HepG2 (cell line): Measurements from ENCODE around the gene ZNF652.

ENCODE experiments used
- EZH2 ChIP-seq: conservative IDR thresholded peaks from 2 replicates; pipeline ENCODE4 v1.6.1; 2012; ENCODE audit warnings: mild to moderate bottlenecking, low read depth, low read length, moderate library complexity
- SOX6 ChIP-seq, 2 experiments: fragments of 450-650 bp in 1 of 2; sonication (generic) in 1 of 2; formaldehyde crosslinking in 1 of 2; IDR thresholded peaks; 2 replicates each; pipeline versions ENCODE4 v1.4.0 to v1.6.1; 2017 to 2020; ENCODE audit warnings: antibody characterized with exemption in 1 of 2, mild to moderate bottlenecking in 1 of 2, missing genetic modification reagents in 1 of 2

DNA sequence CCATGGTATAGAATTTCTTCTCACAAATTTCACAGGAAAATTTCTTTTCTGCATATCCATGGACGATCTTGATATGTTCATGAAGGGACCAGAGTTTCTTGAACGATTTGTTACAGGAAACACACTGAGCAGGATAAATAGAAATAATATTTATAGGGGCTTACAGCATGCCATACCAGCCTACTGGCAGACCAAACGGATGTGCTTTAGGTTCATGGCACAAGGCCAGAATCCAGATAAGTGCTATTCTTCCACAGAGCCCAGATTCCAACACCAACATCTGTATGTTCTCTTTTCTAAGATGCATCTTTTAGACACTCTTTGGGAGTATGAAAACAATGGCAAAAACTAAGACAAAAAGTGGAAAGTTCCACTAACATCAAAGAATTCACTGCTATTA lies 49.3 kb downstream of the ZNF652 start:
- no peak for TF ChIP-seq SOX6 (IDR thresholded peaks at IDR 0.05)
- no peak for TF ChIP-seq SOX6 (CRISPR knock-in tag; IDR thresholded peaks at IDR 0.05)
- TF ChIP-seq EZH2: no peak
